ENCODE results near the gene NDN.

Gene NDN

GRCh38 chr15:23647421-23648370 is 39.4 kb downstream of the NDN start, which contains the start of gene MAGEL2:
MAGEL2 (minus strand) TSS chr15:23647867; CDS start chr15:23647742, 125 bp downstream.
- Mint-ChIP-seq H3K27ac (no peak within 1 kb of the TSS), H3K4me1 (ENCODE audit: low read depth) (no peaks in the 10 kb centered on the region), H3K4me3 (no peak within 1 kb of the TSS), H3K27me3 (ENCODE audit: low read depth) (peaks cover 8% of the 10 kb centered on the region), H3K9me3 (no peaks in the 10 kb centered on the region), H3K36me3 (ENCODE audit: low read depth) (no peaks in the 10 kb centered on the region)

DNA sequence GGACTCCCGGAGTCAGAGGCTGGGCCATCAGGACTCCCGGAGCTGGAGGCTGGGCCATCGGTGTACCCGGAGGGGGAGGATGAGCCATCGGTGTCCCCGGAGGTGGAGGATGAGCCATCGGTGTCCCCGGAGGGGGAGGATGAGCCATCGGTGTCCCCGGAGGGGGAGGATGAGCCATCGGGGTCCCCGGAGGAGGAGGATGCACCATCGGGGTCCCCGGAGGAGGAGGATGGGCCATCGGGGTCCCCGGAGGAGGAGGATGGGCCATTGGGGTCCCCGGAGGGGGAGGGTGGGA is 40.2 kb downstream of the NDN start:
- H3K4me3 Mint-ChIP-seq: no peak overlapping the region
- peaks cover 8% of the 10 kb centered on the region for H3K27me3 Mint-ChIP-seq (ENCODE audit: low read depth)
- H3K27ac Mint-ChIP-seq: no peak overlapping the region
- no peaks in the 10 kb centered on the region for H3K4me1 Mint-ChIP-seq (ENCODE audit: low read depth)
- no peaks in the 10 kb centered on the region for H3K9me3 Mint-ChIP-seq
- H3K36me3 Mint-ChIP-seq (ENCODE audit: low read depth): no peaks in the 10 kb centered on the region

DNA sequence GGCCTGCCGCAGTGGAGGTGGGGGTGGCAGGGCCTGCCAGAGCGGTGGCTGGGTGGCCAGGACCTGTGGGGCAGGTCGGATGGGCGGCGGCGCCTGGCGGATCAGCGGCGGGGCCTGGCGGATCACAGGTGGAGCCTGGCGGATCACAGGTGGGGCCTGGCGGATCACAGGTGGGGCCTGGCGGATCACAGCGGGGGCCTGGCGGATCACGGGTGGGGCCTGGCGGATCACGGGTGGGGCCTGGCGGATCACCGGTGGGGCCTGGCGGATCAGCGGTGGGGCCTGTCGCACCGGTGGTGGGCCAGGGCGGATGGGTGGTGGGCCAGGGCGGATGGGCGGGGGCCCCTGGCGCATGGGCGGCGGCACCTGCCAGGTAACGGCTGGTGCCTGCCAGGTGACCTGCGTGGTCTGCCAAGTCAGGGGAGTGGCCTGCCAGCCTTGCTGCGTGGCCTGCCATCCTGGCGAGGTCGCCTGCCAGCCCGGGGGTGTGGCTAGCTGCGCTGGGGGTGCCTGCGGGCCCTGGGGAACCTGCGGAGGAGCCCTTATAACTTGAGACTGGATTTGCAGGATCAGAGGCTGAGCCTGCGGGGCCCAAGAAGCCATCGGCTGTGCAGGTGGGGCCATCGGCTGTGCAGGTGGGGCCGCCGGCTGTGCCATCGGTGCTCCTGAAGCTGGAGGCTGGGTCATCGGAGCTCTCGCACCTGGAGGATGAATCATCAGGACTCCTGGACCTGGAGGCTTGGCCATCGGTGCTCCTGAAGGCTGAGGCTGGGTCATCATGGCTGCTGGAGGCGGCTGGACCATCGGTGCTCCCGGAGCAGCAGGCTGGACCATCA is 40.7 kb downstream of the NDN start:
- no peaks in the 10 kb centered on the region for H3K4me1 Mint-ChIP-seq (ENCODE audit: low read depth)
- no peaks in the 10 kb centered on the region for H3K9me3 Mint-ChIP-seq
- no peaks in the 10 kb centered on the region for H3K36me3 Mint-ChIP-seq (ENCODE audit: low read depth)
- H3K4me3 Mint-ChIP-seq: no peak overlapping the region
- H3K27me3 Mint-ChIP-seq (ENCODE audit: low read depth): peaks cover 8% of the 10 kb centered on the region
- no peak overlapping the region for H3K27ac Mint-ChIP-seq

DNA sequence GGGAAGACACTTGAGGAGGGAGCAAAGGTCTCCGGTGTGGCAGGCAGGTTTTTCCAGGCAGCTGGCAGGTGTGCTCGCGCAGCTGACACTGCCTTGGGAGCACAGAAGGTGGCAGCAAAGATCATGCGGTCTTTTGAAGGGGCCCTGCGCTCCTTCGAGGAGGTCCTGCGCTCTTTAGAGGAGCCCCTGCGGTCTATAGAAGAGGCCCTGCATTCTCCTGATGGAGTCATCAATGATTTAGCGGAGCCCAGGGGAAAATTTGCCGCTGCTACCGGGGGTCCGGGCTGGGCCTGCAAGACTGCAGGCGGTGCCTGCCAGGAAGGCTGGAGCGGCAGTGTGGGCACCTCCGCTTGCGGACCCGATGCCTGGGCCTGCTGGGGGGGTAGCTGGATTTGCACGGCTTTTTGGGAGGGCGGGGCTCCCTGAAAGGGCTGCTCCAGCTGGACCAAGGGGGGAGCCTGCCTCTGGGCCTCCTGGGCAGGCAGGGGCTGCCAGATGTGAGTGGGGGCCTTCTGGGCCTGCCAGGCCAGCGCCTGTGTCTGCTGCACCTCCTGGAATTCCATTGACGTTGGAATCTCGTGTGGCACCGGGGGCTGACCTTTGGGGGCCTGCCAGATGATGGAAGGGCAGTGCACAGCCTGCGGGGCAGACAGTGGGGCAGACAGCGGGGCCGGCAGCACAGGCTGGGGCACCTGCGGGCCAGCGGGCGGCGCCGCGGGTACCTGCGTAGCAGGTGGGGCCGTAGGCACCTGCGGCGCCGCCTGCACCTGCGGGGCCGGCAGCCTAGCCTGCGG is 41.5 kb downstream of the NDN start:
- H3K9me3 Mint-ChIP-seq: no peaks in the 10 kb centered on the region
- no peaks in the 10 kb centered on the region for H3K36me3 Mint-ChIP-seq (ENCODE audit: low read depth)
- no peak overlapping the region for H3K4me3 Mint-ChIP-seq
- no peak overlapping the region for H3K27ac Mint-ChIP-seq
- H3K4me1 Mint-ChIP-seq (ENCODE audit: low read depth): no peaks in the 10 kb centered on the region
- peaks cover 8% of the 10 kb centered on the region for H3K27me3 Mint-ChIP-seq (ENCODE audit: low read depth)

GRCh38 chr15:23644829-23645228 is 42.3 kb downstream of the NDN start:
- no peak overlapping the region for H3K27ac Mint-ChIP-seq
- no peaks in the 10 kb centered on the region for H3K36me3 Mint-ChIP-seq (ENCODE audit: low read depth)
- H3K9me3 Mint-ChIP-seq: no peaks in the 10 kb centered on the region
- H3K4me1 Mint-ChIP-seq (ENCODE audit: low read depth): no peaks in the 10 kb centered on the region
- H3K27me3 Mint-ChIP-seq (ENCODE audit: low read depth): peaks cover 8% of the 10 kb centered on the region
- H3K4me3 Mint-ChIP-seq: no peak overlapping the region

- Mint-ChIP-seq H3K27me3 (ENCODE audit: low read depth) (no peaks in the 10 kb centered on the region), H3K27ac (no peak overlapping the region), H3K4me1 (ENCODE audit: low read depth) (no peaks in the 10 kb centered on the region), H3K9me3 (no peaks in the 10 kb centered on the region), H3K36me3 (ENCODE audit: low read depth) (no peaks in the 10 kb centered on the region), H3K4me3 (no peak overlapping the region)
These were observed 44.6 kb downstream of the NDN start for GRCh38 chr15:23642413-23643044.

Measured in T-helper 1 cell treated with Interleukin-12 subunit alpha and Interleukin-12 subunit beta and Interleukin-4 antibody, amounts not matched to agents 30 μg/mL and 1 μg/mL, for 36 hours (primary cell).